Measurements from ENCODE around the gene FAM78A.
"Not testable (repeated sequence)": the region's sequence is repeated elsewhere in the genome, so short reads cannot be mapped to it uniquely, and the experiment has no call there.

The FAM78A gene

GRCh38 chr9:131262327-131263032, 13.8 kb downstream of the FAM78A start:
- no peak for DNase-seq

- DNase-seq, result no peak
Observed at GRCh38 chr9:131260751-131261452, 15.4 kb downstream of the FAM78A start.

GRCh38 chr9:131259916-131260597, 16.3 kb downstream of the FAM78A start:
- DNase-seq, result no peak

DNA sequence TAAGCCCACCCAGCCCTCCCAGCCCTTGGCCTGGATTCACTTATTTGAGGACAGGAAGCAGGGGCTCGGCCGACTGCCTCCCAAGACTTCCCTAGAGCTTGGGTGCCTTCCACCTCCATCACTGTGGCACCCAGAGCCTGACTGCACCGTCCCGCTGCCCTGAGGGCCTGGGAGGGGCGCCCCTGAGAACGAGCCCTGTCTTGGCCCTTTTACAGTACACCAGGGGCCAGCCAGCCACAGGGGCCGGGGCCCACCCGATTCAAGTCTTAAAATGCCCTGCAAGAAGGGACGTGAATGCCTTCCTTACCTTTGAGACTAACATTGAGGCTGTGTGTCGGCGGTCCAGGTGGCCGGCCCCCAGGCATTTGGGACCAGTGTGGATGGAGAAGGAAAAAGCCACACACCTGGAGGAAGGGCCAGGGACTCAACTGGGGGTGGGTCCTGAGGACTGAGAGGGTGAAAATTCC, 16.8 kb downstream of the FAM78A start:
- DNase-seq, result no peak

DNA sequence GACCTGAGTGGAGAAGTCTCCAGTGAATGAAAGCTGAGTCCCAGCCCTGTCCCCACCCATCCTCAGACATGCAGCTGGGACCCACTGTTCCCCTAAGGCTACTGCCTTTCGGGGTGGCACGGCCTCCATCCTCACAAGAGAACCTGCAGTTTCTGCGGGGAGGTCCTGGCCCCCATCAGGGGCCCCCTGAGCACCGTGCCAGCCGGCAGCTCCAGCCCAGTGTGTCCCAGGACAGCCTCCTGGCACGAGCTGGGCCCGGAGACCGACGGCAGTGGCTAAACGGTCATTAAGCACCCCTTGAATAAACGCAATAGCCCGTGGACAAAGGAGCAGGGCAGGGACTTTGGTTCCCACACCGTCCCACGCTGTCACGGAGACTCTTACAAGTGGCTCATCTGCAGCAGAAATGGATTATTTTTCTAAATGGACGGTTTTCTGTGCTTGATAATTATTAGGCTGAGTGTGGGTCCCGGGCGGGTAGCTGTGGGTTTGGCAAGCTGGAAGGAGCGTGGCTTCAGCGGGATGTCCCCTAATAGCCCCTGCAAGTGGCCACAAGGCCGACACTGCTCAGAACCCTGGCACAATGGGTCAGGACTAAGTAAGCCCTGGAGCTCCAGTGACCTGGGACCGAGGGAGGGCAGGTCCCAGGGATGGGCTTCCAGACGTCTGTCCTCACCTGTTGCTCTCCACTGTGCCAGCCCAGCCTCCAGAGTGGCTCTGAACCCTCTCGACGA, 17.4 kb downstream of the FAM78A start:
- DNase-seq, result no peak

GRCh38 chr9:131258186-131258585, 18.1 kb downstream of the FAM78A start:
- DNase-seq, result no peak

- no peak for DNase-seq
Observed at GRCh38 chr9:131257266-131258025, 18.9 kb downstream of the FAM78A start.

DNA sequence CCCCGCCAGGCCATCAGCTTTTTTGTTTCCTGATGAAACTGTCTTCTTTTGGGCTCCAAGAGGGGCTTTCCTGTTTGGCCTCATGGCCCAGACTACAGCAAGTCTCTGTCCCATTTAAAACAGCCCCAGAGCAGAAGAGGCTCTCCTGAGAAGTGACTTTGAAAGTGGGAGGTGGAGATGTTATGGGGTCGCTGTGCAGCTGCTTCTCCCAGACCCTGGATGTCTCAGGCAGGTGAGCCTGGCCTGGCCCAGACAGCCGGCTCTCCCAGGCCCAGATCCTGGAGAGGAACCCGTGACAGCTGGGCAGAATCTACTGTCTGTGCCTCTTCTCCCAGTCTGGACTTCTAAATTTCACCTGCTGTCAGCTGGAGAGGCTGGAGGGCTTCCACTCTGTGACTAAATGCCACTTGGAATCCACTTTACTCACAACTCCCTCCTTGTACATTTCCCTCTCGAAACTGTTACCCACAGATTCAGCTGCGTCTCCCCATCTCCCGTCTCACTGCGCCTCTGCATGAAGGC, 20.6 kb downstream of the FAM78A start:
- DNase-seq, result no peak

GRCh38 chr9:131254626-131255025, 21.7 kb downstream of the FAM78A start:
- DNase-seq, result no peak

- no peak for DNase-seq
Observed at GRCh38 chr9:131253891-131254491, 22.3 kb downstream of the FAM78A start.

DNA sequence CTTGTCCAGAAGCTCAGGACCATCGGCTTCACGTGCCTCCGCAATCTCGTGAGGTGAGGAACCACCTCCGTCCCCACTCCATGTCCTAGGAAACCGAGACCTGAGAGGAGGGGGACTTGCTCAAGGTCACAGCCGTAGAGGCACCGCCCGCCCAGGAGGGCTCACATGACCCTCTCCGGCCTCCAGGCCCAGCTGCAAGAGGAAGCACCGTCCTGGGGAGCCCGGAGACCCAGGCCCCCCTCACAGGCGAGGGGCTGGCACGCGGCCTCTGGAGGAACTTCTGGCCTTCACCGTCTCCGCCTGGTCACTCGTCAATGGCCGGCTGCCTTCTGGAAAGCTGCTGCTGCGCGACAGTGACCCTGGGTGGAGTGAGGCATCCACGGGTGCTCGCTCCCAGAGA, 24.2 kb downstream of the FAM78A start:
- no peak for DNase-seq

DNA sequence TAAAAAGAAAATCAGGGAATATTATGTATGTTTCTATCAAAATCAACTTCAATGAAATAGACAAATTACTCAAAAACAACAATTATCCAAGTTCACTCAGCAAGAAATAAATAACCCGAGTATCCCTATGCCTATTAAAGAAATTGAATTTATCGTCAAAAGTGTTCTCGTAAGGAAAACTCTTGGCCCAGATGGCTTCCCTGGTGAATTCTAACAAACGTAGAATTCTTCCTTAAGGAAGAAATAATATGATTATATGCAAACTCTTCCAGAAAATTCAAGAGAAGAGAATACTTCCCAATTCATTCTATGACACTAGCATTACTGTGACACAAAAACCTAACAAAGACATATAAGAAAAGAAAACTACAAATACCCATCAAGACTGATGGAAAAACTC, 29.7 kb downstream of the FAM78A start:
- DNase-seq, result no peak

GRCh38 chr9:131244331-131244730, 32.0 kb downstream of the FAM78A start:
- not testable (repeated sequence) for DNase-seq

DNA sequence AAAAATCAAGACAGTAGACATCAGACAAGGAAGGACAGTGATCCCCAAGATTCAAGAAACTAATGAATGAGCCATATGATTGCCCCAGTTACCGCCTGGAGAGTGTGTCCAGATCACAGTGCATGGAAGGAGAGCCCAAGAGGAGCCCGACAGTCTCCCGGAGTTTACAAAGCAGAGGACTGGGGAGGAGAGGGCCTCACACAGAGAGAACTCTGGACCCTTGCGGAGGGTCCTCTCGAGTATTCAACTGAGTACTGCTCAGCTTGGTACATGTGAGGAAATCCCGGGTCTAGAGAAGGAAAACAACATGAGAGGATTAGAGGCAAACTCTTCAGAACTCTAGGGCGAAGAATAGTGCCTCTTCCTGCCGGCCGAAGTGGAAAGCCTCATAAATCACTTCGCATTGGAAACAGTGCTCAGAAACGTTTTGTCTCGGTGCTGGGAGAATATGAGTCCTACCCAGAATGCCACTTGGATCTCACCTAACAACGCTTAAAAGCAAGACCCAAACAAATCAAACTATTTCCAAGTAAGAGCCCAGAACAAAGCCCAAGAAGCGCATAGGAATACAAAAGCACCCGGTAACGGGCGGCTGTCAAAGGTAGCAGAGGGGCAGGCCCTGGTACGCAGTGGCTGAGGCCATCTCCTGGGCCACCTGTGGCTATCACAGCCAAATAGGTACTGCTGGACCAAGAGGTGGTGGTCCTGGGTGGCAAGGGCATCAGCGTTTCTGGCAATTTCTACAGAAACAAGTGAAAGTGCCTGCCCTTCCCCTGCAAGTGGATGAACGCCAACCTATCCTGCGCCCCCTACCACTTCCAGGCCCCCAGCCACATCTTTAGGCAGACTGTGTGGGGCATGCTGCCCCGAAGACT, 36.0 kb downstream of the FAM78A start:
- no peak for DNase-seq

DNA sequence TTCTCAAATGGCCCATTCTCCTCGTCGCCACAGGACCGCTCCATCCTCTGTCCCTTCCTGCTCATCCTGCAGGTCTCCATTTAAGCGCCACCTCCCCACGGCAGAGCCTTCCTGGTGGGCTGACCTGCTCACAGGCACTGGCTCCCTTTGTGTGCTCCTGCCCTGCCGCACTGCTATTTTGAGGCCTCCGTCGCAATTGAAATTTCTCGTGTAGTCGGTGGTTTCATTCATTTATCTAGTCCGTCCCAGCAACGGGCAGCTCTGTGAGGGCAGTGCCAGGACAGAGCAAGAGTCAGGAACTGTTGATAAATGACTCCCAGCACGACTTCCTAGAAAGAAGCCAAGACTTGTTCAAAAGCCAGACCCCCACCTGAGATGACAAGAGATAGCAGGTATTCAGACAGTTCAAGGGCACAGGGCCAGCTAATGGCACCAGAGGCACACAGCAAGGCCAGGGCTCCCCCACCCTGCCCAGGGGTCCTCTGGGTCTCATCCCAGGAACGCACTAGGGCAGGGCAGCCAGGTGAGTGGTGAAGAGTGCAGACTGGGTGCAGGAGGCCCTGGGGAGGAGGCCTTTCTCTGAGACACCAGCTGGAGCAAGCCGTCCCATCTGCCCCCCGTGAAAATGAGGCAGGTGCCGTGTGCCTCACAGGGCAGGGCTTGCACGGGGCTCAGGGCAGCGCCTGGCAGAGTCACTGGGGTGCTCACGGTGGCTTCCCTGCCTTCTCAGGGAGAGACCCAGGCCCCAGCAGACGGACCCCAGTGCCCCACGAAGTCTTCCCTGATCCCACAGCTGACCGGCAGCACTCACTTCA, 36.9 kb downstream of the FAM78A start:
- DNase-seq, result no peak

- no peak for DNase-seq
Observed at GRCh38 chr9:131238402-131239021, 37.8 kb downstream of the FAM78A start.

- DNase-seq, result peak; percentile 36
Observed at GRCh38 chr9:131237931-131238401, 38.3 kb downstream of the FAM78A start.

- no peak for DNase-seq
Observed at GRCh38 chr9:131237291-131237690, 39.0 kb downstream of the FAM78A start.

DNA sequence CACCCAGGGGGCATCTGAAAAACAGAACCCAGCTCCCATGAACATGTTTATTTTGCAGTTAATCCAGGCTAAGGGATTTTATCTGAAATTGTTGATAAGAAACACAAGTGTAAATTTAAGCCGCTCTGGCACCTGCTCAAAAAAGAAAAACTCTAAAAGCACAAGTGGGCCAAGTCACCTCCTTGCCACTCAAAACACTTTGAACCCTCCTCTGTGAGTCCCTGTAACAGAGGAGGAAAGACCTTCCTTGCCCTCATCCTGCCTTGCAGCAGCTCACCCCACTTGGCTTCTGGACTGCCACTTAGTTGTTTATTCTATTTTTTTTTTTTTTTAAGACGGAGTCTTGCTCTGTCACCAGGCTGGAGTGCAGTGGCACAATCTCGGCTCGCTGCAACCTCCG, 39.5 kb downstream of the FAM78A start:
- no peak for DNase-seq

All from NCI-H1436 (cell line).